Progenitor cell of endocrine pancreas (in vitro differentiated cells): ENCODE data around the gene ITGA1. TPM values are rescaled to one million over a fixed set of nuclear protein-coding genes. Genes with fewer than 3 reads are reported as not detected.

Source experiments
- DNase-seq: peaks from one replicate; pipeline ENCODE4 v3.0.0; 2021; ENCODE audit warnings: low spot score; ENCODE audit not compliant: unreplicated experiment
- H3K27ac Mint-ChIP-seq: 2 replicates; pipeline ENCODE4 v1.8.0; 2021; ENCODE audit warnings: mild to moderate bottlenecking, moderate library complexity, mixed read lengths
- H3K27me3 Mint-ChIP-seq: 2 replicates; pipeline ENCODE4 v1.8.0; 2021; ENCODE audit warnings: mixed read lengths
- H3K36me3 Mint-ChIP-seq: 2 replicates; pipeline ENCODE4 v1.8.0; 2022; ENCODE audit warnings: mixed read lengths; ENCODE audit not compliant: insufficient read depth
- H3K4me1 Mint-ChIP-seq: 2 replicates; pipeline ENCODE4 v1.8.0; 2021; ENCODE audit warnings: low read depth, mixed read lengths
- H3K4me3 Mint-ChIP-seq: 2 replicates; pipeline ENCODE4 v1.8.0; 2021; ENCODE audit warnings: low read depth, mild to moderate bottlenecking, moderate library complexity, mixed read lengths
- H3K9me3 Mint-ChIP-seq: 2 replicates; pipeline ENCODE4 v1.8.0; 2021; ENCODE audit warnings: low read depth, mixed read lengths
- CTCF ChIP-seq: fragments of 200-600 bp; sonication (generic); IDR thresholded peaks from one replicate; pipeline ENCODE4 v1.5.0; 2021; ENCODE audit warnings: antibody characterized with exemption, mild to moderate bottlenecking; ENCODE audit not compliant: unreplicated experiment
- total RNA-seq: library from RNA; stranded (reverse); gene quantifications from 2 replicates; pipeline ENCODE4 v1.2.1, GENCODE V29; 2021

Gene ITGA1
- total RNA-seq, 1 donor from 2014 or later: 6.4 TPM

- no peaks in the 10 kb centered on the region for H3K9me3 Mint-ChIP-seq
- peaks cover 5% of the 10 kb centered on the region for H3K4me1 Mint-ChIP-seq
- no peak overlapping the region for H3K4me3 Mint-ChIP-seq
- H3K27me3 Mint-ChIP-seq: peaks cover 26% of the 10 kb centered on the region
- DNase-seq: no peak
- H3K36me3 Mint-ChIP-seq: no peaks in the 10 kb centered on the region
- H3K27ac Mint-ChIP-seq: no peak overlapping the region
- TF ChIP-seq CTCF: no peak
Observed at GRCh38 chr5:52983731-52984636, 196.3 kb downstream of the ITGA1 start.

GRCh38 chr5:52985306-52985705, 197.6 kb downstream of the ITGA1 start:
- H3K27ac Mint-ChIP-seq: no peak overlapping the region
- H3K36me3 Mint-ChIP-seq: no peaks in the 10 kb centered on the region
- DNase-seq: no peak
- no peak overlapping the region for H3K4me3 Mint-ChIP-seq
- peaks cover 8% of the 10 kb centered on the region for H3K4me1 Mint-ChIP-seq
- no peak for TF ChIP-seq CTCF
- H3K9me3 Mint-ChIP-seq: no peaks in the 10 kb centered on the region
- peaks cover 30% of the 10 kb centered on the region for H3K27me3 Mint-ChIP-seq

- Mint-ChIP-seq H3K36me3 (no peaks in the 10 kb centered on the region), H3K27me3 (peaks cover 48% of the 10 kb centered on the region), H3K4me3 (no peak overlapping the region), H3K4me1 (peaks cover 8% of the 10 kb centered on the region), H3K27ac (no peak overlapping the region), H3K9me3 (no peaks in the 10 kb centered on the region)
- no peak for TF ChIP-seq CTCF
- no peak for DNase-seq
Observed at GRCh38 chr5:52987711-52988331, 200.1 kb downstream of the ITGA1 start.

- H3K27me3 Mint-ChIP-seq: peaks cover 48% of the 10 kb centered on the region
- H3K36me3 Mint-ChIP-seq: no peaks in the 10 kb centered on the region
- no peak overlapping the region for H3K27ac Mint-ChIP-seq
- DNase-seq: no peak
- no peaks in the 10 kb centered on the region for H3K9me3 Mint-ChIP-seq
- H3K4me1 Mint-ChIP-seq: peaks cover 8% of the 10 kb centered on the region
- TF ChIP-seq CTCF: no peak
- H3K4me3 Mint-ChIP-seq: peak overlapping the region; percentile 63
Observed at GRCh38 chr5:52988335-52989024, 200.8 kb downstream of the ITGA1 start.
